Rectal smooth muscle tissue (tissue), 1 donor: ENCODE data around the gene PLEKHG3.

Experiments used
- H3K27ac ChIP-seq: one replicate; pipeline ENCODE4 v1.7.0; 2013; ENCODE audit warnings: low read depth, low read length, inconsistent platforms
- H3K27me3 ChIP-seq: one replicate; pipeline ENCODE4 v1.7.0; 2013; ENCODE audit warnings: low read length; ENCODE audit not compliant: control insufficient read depth, insufficient read depth
- H3K36me3 ChIP-seq: one replicate; pipeline ENCODE4 v1.7.0; 2013; ENCODE audit warnings: low read length; ENCODE audit not compliant: control insufficient read depth, insufficient read depth
- H3K4me1 ChIP-seq: one replicate; pipeline ENCODE4 v1.7.0; 2013; ENCODE audit warnings: low read length; ENCODE audit not compliant: control insufficient read depth, insufficient read depth
- H3K4me3 ChIP-seq: one replicate; pipeline ENCODE4 v1.7.0; 2013; ENCODE audit warnings: low read length
- H3K9ac ChIP-seq: one replicate; pipeline ENCODE4 v1.7.0; 2013; ENCODE audit warnings: low read length

The PLEKHG3 gene

GRCh38 chr14:64782196-64782595, 78.0 kb downstream of the PLEKHG3 start:
- H3K4me3 ChIP-seq = no peak overlapping the region
- H3K9ac ChIP-seq = no peak overlapping the region
- H3K27me3 ChIP-seq = no peaks in the 10 kb centered on the region
- H3K4me1 ChIP-seq = no peaks in the 10 kb centered on the region
- H3K27ac ChIP-seq = no peak overlapping the region
- H3K36me3 ChIP-seq = no peaks in the 10 kb centered on the region

- no peaks in the 10 kb centered on the region for H3K36me3 ChIP-seq
- H3K9ac ChIP-seq = no peak overlapping the region
- no peaks in the 10 kb centered on the region for H3K27me3 ChIP-seq
- H3K4me3 ChIP-seq = no peak overlapping the region
- no peaks in the 10 kb centered on the region for H3K4me1 ChIP-seq
- no peak overlapping the region for H3K27ac ChIP-seq
These were observed 79.8 kb downstream of the PLEKHG3 start for GRCh38 chr14:64784006-64784405.

- Histone ChIP-seq H3K4me1 (no peaks in the 10 kb centered on the region), H3K36me3 (no peaks in the 10 kb centered on the region), H3K27ac (no peak overlapping the region), H3K27me3 (no peaks in the 10 kb centered on the region), H3K9ac (no peak overlapping the region), H3K4me3 (no peak overlapping the region)
These were observed 82.3 kb downstream of the PLEKHG3 start for GRCh38 chr14:64786296-64787149.

GRCh38 chr14:64787619-64788018, 83.4 kb downstream of the PLEKHG3 start:
- H3K9ac ChIP-seq = no peak overlapping the region
- H3K36me3 ChIP-seq = no peaks in the 10 kb centered on the region
- H3K4me3 ChIP-seq = no peak overlapping the region
- no peaks in the 10 kb centered on the region for H3K27me3 ChIP-seq
- no peak overlapping the region for H3K27ac ChIP-seq
- H3K4me1 ChIP-seq = no peaks in the 10 kb centered on the region

- H3K9ac ChIP-seq = no peak overlapping the region
- no peak overlapping the region for H3K4me3 ChIP-seq
- H3K27me3 ChIP-seq = no peaks in the 10 kb centered on the region
- no peak overlapping the region for H3K27ac ChIP-seq
- H3K36me3 ChIP-seq = no peaks in the 10 kb centered on the region
- H3K4me1 ChIP-seq = no peaks in the 10 kb centered on the region
These were observed 84.5 kb downstream of the PLEKHG3 start for GRCh38 chr14:64788706-64789105.

- no peaks in the 10 kb centered on the region for H3K36me3 ChIP-seq
- H3K27me3 ChIP-seq = no peaks in the 10 kb centered on the region
- no peak overlapping the region for H3K27ac ChIP-seq
- H3K9ac ChIP-seq = no peak overlapping the region
- no peak overlapping the region for H3K4me3 ChIP-seq
- no peaks in the 10 kb centered on the region for H3K4me1 ChIP-seq
These were observed 85.5 kb downstream of the PLEKHG3 start for GRCh38 chr14:64789696-64790095.

GRCh38 chr14:64790478-64790877, 86.3 kb downstream of the PLEKHG3 start:
- H3K4me1 ChIP-seq = no peaks in the 10 kb centered on the region
- H3K9ac ChIP-seq = no peak overlapping the region
- H3K27me3 ChIP-seq = no peaks in the 10 kb centered on the region
- no peak overlapping the region for H3K4me3 ChIP-seq
- H3K27ac ChIP-seq = no peak overlapping the region
- no peaks in the 10 kb centered on the region for H3K36me3 ChIP-seq

- Histone ChIP-seq H3K4me3 (no peak overlapping the region), H3K36me3 (no peaks in the 10 kb centered on the region), H3K4me1 (no peaks in the 10 kb centered on the region), H3K27ac (no peak overlapping the region), H3K27me3 (no peaks in the 10 kb centered on the region), H3K9ac (no peak overlapping the region)
These were observed 88.0 kb downstream of the PLEKHG3 start for GRCh38 chr14:64792231-64792630.

GRCh38 chr14:64792871-64793560, 88.8 kb downstream of the PLEKHG3 start:
- Histone ChIP-seq H3K27ac (no peak overlapping the region), H3K4me3 (no peak overlapping the region), H3K4me1 (no peaks in the 10 kb centered on the region), H3K36me3 (no peaks in the 10 kb centered on the region), H3K9ac (no peak overlapping the region), H3K27me3 (no peaks in the 10 kb centered on the region)

- H3K27ac ChIP-seq = no peak overlapping the region
- H3K36me3 ChIP-seq = no peaks in the 10 kb centered on the region
- no peak overlapping the region for H3K9ac ChIP-seq
- H3K27me3 ChIP-seq = no peaks in the 10 kb centered on the region
- H3K4me3 ChIP-seq = no peak overlapping the region
- no peaks in the 10 kb centered on the region for H3K4me1 ChIP-seq
These were observed 91.0 kb downstream of the PLEKHG3 start for GRCh38 chr14:64795211-64795610.

GRCh38 chr14:64795921-64796320, 91.7 kb downstream of the PLEKHG3 start:
- Histone ChIP-seq H3K4me1 (no peaks in the 10 kb centered on the region), H3K36me3 (no peaks in the 10 kb centered on the region), H3K4me3 (no peak overlapping the region), H3K9ac (no peak overlapping the region), H3K27ac (no peak overlapping the region), H3K27me3 (no peaks in the 10 kb centered on the region)

GRCh38 chr14:64796369-64796768, 92.1 kb downstream of the PLEKHG3 start:
- Histone ChIP-seq H3K27ac (no peak overlapping the region), H3K4me3 (no peak overlapping the region), H3K36me3 (no peaks in the 10 kb centered on the region)

GRCh38 chr14:64799555-64799954, 95.3 kb downstream of the PLEKHG3 start:
- Histone ChIP-seq H3K36me3 (no peaks in the 10 kb centered on the region), H3K27ac (no peak overlapping the region), H3K27me3 (no peaks in the 10 kb centered on the region), H3K9ac (no peak overlapping the region), H3K4me1 (no peaks in the 10 kb centered on the region), H3K4me3 (no peak overlapping the region)

More at GRCh38 chr14:64796369-64796768, 92.1 kb downstream of the PLEKHG3 start:
- Histone ChIP-seq H3K27me3 (no peaks in the 10 kb centered on the region), H3K4me1 (no peaks in the 10 kb centered on the region), H3K9ac (no peak overlapping the region)
